Stimulated activated CD4-positive, alpha-beta T cell treated with anti-CD3 and anti-CD28 coated beads, Interleukin-4, amount 100 ng/mL, for 48 hours (primary cell): ENCODE results near the gene PRRC2C.
"Not testable (repeated sequence)": the region's sequence is repeated elsewhere in the genome, so short reads cannot be mapped to it uniquely, and the experiment has no call there.

Experiments used
- DNase-seq, 2 donors: peaks; one replicate each; pipeline ENCODE4 v3.0.0-alpha.2; 2020; ENCODE audit warnings: low read depth in 2 of 2

Gene PRRC2C

GRCh38 chr1:171585715-171586114 is 100.4 kb downstream of the PRRC2C start:
- no peak for DNase-seq

- no peak for DNase-seq
These were observed 102.9 kb downstream of the PRRC2C start for GRCh38 chr1:171588230-171588629.

- DNase-seq, result no peak
These were observed 104.7 kb downstream of the PRRC2C start for GRCh38 chr1:171590022-171590421.

GRCh38 chr1:171595324-171595723 is 110.0 kb downstream of the PRRC2C start:
- no peak for DNase-seq

- DNase-seq, result no peak
These were observed 110.8 kb downstream of the PRRC2C start for GRCh38 chr1:171596119-171596518.

GRCh38 chr1:171596705-171597104 is 111.4 kb downstream of the PRRC2C start:
- DNase-seq, result no peak

GRCh38 chr1:171597203-171597602 is 111.9 kb downstream of the PRRC2C start:
- no peak for DNase-seq

GRCh38 chr1:171600310-171600709 is 115.0 kb downstream of the PRRC2C start:
- not testable (repeated sequence) for DNase-seq

GRCh38 chr1:171600862-171601261 is 115.5 kb downstream of the PRRC2C start:
- DNase-seq, result no peak

GRCh38 chr1:171603042-171603441 is 117.7 kb downstream of the PRRC2C start:
- DNase-seq, result not testable (repeated sequence)

GRCh38 chr1:171606402-171606941 is 121.1 kb downstream of the PRRC2C start:
- DNase-seq, result no peak

- DNase-seq, result no peak
These were observed 125.1 kb downstream of the PRRC2C start for GRCh38 chr1:171610385-171610784.

GRCh38 chr1:171611306-171611705 is 126.0 kb downstream of the PRRC2C start:
- no peak for DNase-seq

GRCh38 chr1:171613282-171613681 is 128.0 kb downstream of the PRRC2C start:
- no peak for DNase-seq

GRCh38 chr1:171615122-171615906 is 130.0 kb downstream of the PRRC2C start:
- not testable (repeated sequence) for DNase-seq

GRCh38 chr1:171616586-171616985 is 131.3 kb downstream of the PRRC2C start:
- DNase-seq, result no peak

- no peak for DNase-seq
These were observed 136.8 kb downstream of the PRRC2C start, which contains the start of gene MYOCOS for GRCh38 chr1:171622152-171622462. Gene MYOCOS (plus strand): TSS chr1:171622243. CDS start chr1:171623884, 1,641 bp downstream.

- no peak for DNase-seq
These were observed 138.5 kb downstream of the PRRC2C start for GRCh38 chr1:171623651-171624331.

- no peak for DNase-seq
These were observed 139.9 kb downstream of the PRRC2C start for GRCh38 chr1:171625225-171625624.

GRCh38 chr1:171627020-171627419 is 141.7 kb downstream of the PRRC2C start:
- DNase-seq, result no peak

GRCh38 chr1:171628225-171628624 is 142.9 kb downstream of the PRRC2C start:
- no peak for DNase-seq

- DNase-seq, result no peak
These were observed 150.3 kb downstream of the PRRC2C start for GRCh38 chr1:171635661-171636060.

GRCh38 chr1:171636141-171636540 is 150.8 kb downstream of the PRRC2C start:
- no peak for DNase-seq
